H1 (cell line): ENCODE data around the gene ST3GAL3. TPM values are rescaled to one million over a fixed set of nuclear protein-coding genes. Genes with fewer than 3 reads are reported as not detected.

Experiments used
- BCL11A ChIP-seq, 2 experiments: IDR thresholded peaks; one replicate each; pipeline ENCODE4 v1.6.1; 2011; ENCODE audit warnings: low read depth in 2 of 2, low read length in 2 of 2, mild to moderate bottlenecking in 2 of 2
- CREB1 ChIP-seq: IDR thresholded peaks from 2 replicates; pipeline ENCODE4 v1.6.1; 2012; ENCODE audit warnings: inconsistent platforms
- EGR1 ChIP-seq: IDR thresholded peaks from 2 replicates; pipeline ENCODE4 v1.6.1; 2011; ENCODE audit warnings: low read depth, low read length, borderline replicate concordance
- EP300 ChIP-seq, 2 experiments: IDR thresholded peaks; 1 replicate in 1 of 2; 2 replicates in 1 of 2; pipeline ENCODE4 v1.6.1; 2011 to 2012; ENCODE audit warnings: low read depth in 2 of 2, low read length in 2 of 2, mild to moderate bottlenecking in 2 of 2, borderline replicate concordance in 1 of 2, inconsistent platforms in 1 of 2, moderate library complexity in 1 of 2
- FOSL1 ChIP-seq: IDR thresholded peaks from 2 replicates; pipeline ENCODE4 v1.6.1; 2011; ENCODE audit warnings: mild to moderate bottlenecking, low read depth, low read length, moderate library complexity; ENCODE audit not compliant: insufficient read depth
- JUND ChIP-seq: IDR thresholded peaks from 2 replicates; pipeline ENCODE4 v1.6.1; 2011; ENCODE audit warnings: mild to moderate bottlenecking, improper control_type of control experiment, low read length
- TAF1 ChIP-seq: IDR thresholded peaks from 2 replicates; pipeline ENCODE4 v1.6.1; 2011; ENCODE audit warnings: mild to moderate bottlenecking, low read depth, low read length
- TEAD4 ChIP-seq: IDR thresholded peaks from 2 replicates; pipeline ENCODE4 v1.6.1; 2012; ENCODE audit warnings: low read depth, low read length, inconsistent platforms, mixed read lengths
- polyA plus RNA-seq, 7 experiments: library from polyadenylated mRNA; depleted of rRNA in 3 of 7; stranded (reverse) in 5 of 7; unstranded in 2 of 7; fragments of >200 nt in 5 of 7; fragments of 200-250 nt in 2 of 7; gene quantifications; 1 replicate in 5 of 7; 2 replicates in 1 of 7; 4 replicates in 1 of 7; pipeline versions ENCODE4 v1.2.1 to v1.2.3, GENCODE V29; 2011 to 2013; ENCODE audit warnings: missing spikeins in 2 of 7, mixed read lengths in 2 of 7
- total RNA-seq: library from RNA; stranded (reverse); fragmentation: NEBNext Ultra II Directional; extraction: Animal tissue kit (Norgen Biotek cat#: 25700); gene quantifications from 2 replicates; pipeline ENCODE4 v1.2.1, GENCODE V29; 2021
- TF ChIP-seq, protein P1 (sequence below): IDR thresholded peaks from 2 replicates; pipeline ENCODE4 v1.6.1; 2012; ENCODE audit warnings: inconsistent platforms
- TF ChIP-seq, protein P2 (sequence below): IDR thresholded peaks from 2 replicates; pipeline ENCODE4 v1.6.1; 2012; ENCODE audit warnings: low read length, inconsistent platforms
- TF ChIP-seq, protein P3 (sequence below): IDR thresholded peaks from 2 replicates; pipeline ENCODE4 v1.6.1; 2011; ENCODE audit warnings: low read depth, mild to moderate bottlenecking, low read length; ENCODE audit not compliant: insufficient read depth
- TF ChIP-seq, protein P4 (sequence below), 3 experiments: IDR thresholded peaks; 1 replicate in 2 of 3; 2 replicates in 1 of 3; pipeline versions ENCODE4 v1.5.1 to v1.6.1; 2011; ENCODE audit warnings: low read length in 3 of 3, mild to moderate bottlenecking in 3 of 3, inconsistent platforms in 2 of 3, low read depth in 1 of 3, moderate library complexity in 1 of 3; ENCODE audit not compliant: insufficient read depth in 1 of 3; ENCODE audit errors: control extremely low read depth in 1 of 3
- TF ChIP-seq, protein P5 (sequence below): IDR thresholded peaks from 2 replicates; pipeline ENCODE4 v1.6.1; 2012; ENCODE audit warnings: inconsistent platforms

The ST3GAL3 gene
- total and polyA plus RNA-seq, 2 of the 8 experiments (the other 6 are each of a cell fraction or from before 2014, with no cell fraction given): 6.8 to 7.0 TPM

DNA sequence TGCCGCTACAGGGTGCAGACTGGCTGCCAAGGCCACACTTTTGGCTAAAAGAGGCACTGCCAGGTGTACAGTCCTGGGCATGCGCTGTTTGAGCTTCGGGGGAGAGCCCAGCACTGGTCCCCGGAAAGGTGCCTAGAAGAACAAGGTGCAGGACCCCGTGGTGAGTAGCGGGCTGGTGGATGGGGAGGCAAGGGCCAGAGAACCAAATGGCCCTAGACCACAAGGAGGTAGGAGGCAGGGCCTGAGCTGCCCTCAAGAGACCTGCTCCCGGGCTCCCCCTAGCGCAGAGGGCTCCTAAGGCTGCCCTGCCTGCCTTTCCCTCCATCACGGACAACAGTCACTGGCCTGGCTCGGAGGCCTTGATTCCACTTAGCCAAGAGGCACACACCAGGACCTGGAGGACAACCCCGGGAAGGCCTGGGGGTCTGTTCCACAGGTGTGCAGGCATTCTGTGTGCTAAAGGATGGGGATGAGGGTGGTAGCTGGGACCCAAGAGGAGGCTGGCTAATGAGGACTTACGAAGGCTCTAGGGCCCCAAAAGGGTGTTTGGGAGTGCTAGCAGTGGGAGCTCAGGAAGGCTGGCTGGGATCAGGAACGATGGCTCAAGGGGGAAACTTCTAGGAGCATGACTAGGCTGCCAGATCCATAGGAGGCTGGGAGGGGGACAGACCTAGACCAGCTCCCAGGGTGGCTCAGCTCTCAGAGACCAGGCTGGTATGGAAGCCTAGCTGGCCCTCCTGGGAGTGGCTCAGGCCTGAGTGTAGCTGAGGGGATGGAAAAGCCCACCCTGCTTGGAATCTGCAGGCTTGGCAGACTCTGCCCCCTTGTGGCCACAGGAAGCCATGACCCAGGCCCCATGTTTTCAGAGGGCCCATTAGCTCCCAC is 227.0 kb downstream of the ST3GAL3 start (continued):
- TF ChIP-seq, protein P1, sequence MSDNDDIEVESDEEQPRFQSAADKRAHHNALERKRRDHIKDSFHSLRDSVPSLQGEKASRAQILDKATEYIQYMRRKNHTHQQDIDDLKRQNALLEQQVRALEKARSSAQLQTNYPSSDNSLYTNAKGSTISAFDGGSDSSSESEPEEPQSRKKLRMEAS: peak; percentile 39; the same call in 1 of the 2 replicates
- TF ChIP-seq, protein P2, sequence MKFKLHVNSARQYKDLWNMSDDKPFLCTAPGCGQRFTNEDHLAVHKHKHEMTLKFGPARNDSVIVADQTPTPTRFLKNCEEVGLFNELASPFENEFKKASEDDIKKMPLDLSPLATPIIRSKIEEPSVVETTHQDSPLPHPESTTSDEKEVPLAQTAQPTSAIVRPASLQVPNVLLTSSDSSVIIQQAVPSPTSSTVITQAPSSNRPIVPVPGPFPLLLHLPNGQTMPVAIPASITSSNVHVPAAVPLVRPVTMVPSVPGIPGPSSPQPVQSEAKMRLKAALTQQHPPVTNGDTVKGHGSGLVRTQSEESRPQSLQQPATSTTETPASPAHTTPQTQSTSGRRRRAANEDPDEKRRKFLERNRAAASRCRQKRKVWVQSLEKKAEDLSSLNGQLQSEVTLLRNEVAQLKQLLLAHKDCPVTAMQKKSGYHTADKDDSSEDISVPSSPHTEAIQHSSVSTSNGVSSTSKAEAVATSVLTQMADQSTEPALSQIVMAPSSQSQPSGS: peak; percentile 69; the same call in 1 of the 2 replicates
- TF ChIP-seq TEAD4 (peak; percentile 75), FOSL1 (no peak), EP300 (IDR thresholded peaks at IDR 0.05; ENCODE audit: borderline replicate concordance in 1 of 2, low read depth in 2 of 2, low read length in 2 of 2) (0 out of 3 replicates have a peak, but pooled peaks of 1 of the 2 experiments have one; percentile 36), CREB1 (0 out of 2 replicates have a peak, but pooled peaks have one; percentile 16), BCL11A (IDR thresholded peaks at IDR 0.05; ENCODE audit: low read depth in 2 of 2, low read length in 2 of 2) (no peak), TAF1 (peak; percentile 36; the same call in 1 of the 2 replicates), EGR1 (no peak), JUND (peak; percentile 55)
- TF ChIP-seq, protein P3, sequence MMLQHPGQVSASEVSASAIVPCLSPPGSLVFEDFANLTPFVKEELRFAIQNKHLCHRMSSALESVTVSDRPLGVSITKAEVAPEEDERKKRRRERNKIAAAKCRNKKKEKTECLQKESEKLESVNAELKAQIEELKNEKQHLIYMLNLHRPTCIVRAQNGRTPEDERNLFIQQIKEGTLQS: 0 out of 2 replicates have a peak, but pooled peaks have one; percentile 3
- TF ChIP-seq, protein P4, sequence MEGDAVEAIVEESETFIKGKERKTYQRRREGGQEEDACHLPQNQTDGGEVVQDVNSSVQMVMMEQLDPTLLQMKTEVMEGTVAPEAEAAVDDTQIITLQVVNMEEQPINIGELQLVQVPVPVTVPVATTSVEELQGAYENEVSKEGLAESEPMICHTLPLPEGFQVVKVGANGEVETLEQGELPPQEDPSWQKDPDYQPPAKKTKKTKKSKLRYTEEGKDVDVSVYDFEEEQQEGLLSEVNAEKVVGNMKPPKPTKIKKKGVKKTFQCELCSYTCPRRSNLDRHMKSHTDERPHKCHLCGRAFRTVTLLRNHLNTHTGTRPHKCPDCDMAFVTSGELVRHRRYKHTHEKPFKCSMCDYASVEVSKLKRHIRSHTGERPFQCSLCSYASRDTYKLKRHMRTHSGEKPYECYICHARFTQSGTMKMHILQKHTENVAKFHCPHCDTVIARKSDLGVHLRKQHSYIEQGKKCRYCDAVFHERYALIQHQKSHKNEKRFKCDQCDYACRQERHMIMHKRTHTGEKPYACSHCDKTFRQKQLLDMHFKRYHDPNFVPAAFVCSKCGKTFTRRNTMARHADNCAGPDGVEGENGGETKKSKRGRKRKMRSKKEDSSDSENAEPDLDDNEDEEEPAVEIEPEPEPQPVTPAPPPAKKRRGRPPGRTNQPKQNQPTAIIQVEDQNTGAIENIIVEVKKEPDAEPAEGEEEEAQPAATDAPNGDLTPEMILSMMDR (IDR thresholded peaks at IDR 0.05; ENCODE audit: control extremely low read depth in 1 of 3, insufficient read depth in 1 of 3, low read depth in 1 of 3, low read length in 3 of 3): peak in 2 of 3 experiments; percentile 97 to 98; a peak in 3 of 4 replicates
- TF ChIP-seq, protein P5, sequence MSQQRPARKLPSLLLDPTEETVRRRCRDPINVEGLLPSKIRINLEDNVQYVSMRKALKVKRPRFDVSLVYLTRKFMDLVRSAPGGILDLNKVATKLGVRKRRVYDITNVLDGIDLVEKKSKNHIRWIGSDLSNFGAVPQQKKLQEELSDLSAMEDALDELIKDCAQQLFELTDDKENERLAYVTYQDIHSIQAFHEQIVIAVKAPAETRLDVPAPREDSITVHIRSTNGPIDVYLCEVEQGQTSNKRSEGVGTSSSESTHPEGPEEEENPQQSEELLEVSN: 0 out of 2 replicates have a peak, but pooled peaks have one; percentile 17
